OCI-LY3 (cell line): Measurements from ENCODE around the gene CYSRT1.

Experiments
- H2AFZ ChIP-seq: fragments of 200-600, 300-600 bp; shearing (Covaris generic); 2 replicates; pipeline ENCODE4 v1.6.0; 2014; ENCODE audit warnings: antibody characterized with exemption, low read depth, low read length
- H3K27ac ChIP-seq: fragments of 200-600, 300-600 bp; sonication (generic); 2 replicates; pipeline ENCODE4 v1.5.1; 2014; ENCODE audit warnings: mild to moderate bottlenecking, low read length, moderate library complexity, mixed read lengths
- H3K27me3 ChIP-seq: fragments of 200-600, 300-600 bp; sonication (generic); 2 replicates; pipeline ENCODE4 v1.6.1; 2014; ENCODE audit warnings: low read depth, low read length, mixed read lengths
- H3K36me3 ChIP-seq: fragments of 200-600, 300-600 bp; sonication (generic); replicated peaks from 2 replicates; pipeline ENCODE3; 2014; ENCODE audit warnings: low read depth, low read length, mixed read lengths
- H3K4me1 ChIP-seq: fragments of 300-600, 200-600 bp; sonication (generic); 2 replicates; pipeline ENCODE4 v1.6.1; 2014; ENCODE audit warnings: low read length, mixed read lengths
- H3K4me2 ChIP-seq: fragments of 200-600, 300-600 bp; sonication (generic); 2 replicates; pipeline ENCODE4 v1.6.1; 2014; ENCODE audit warnings: low read length, mixed read lengths
- H3K4me3 ChIP-seq: fragments of 300-600, 200-600 bp; sonication (generic); 2 replicates; pipeline ENCODE4 v1.5.1; 2014; ENCODE audit warnings: antibody characterized with exemption, mild to moderate bottlenecking, low read length, moderate library complexity
- H3K79me2 ChIP-seq: fragments of 300-600, 200-600 bp; shearing (Covaris generic); 2 replicates; pipeline ENCODE4 v1.6.1; 2014; ENCODE audit warnings: mild to moderate bottlenecking, low read length, mixed read lengths
- H3K9ac ChIP-seq: fragments of 300-600, 200-600 bp; shearing (Covaris generic); 2 replicates; pipeline ENCODE4 v1.6.0; 2014; ENCODE audit warnings: mild to moderate bottlenecking, low read length, moderate library complexity
- H3K9me3 ChIP-seq: fragments of 200-600, 300-600 bp; shearing (Covaris generic); 2 replicates; pipeline ENCODE4 v1.6.1; 2014; ENCODE audit warnings: low read length, mixed read lengths; ENCODE audit not compliant: insufficient read depth
- H4K20me1 ChIP-seq: fragments of 200-600, 300-600 bp; sonication (generic); 2 replicates; pipeline ENCODE4 v1.6.1; 2016; ENCODE audit warnings: low read length, mixed read lengths; ENCODE audit not compliant: insufficient read depth
- CTCF ChIP-seq: fragments of 200-600, 300-600 bp; sonication (generic); IDR thresholded peaks from 2 replicates; pipeline ENCODE4 v1.5.1; 2014; ENCODE audit warnings: antibody characterized with exemption, low read length, low read depth
- EZH2phosphoT487 ChIP-seq: fragments of 200-600 bp; shearing (Covaris generic); IDR thresholded peaks from 2 replicates; pipeline ENCODE4 v1.6.1; 2018; ENCODE audit warnings: antibody characterized with exemption, mixed run types, low read depth

CYSRT1 gene

GRCh38 chr9:137225699-137226331, 841 bp downstream of the CYSRT1 start:
- H3K4me3 ChIP-seq = no peak overlapping the region
- no peak overlapping the region for H2AFZ ChIP-seq
- no peaks in the 10 kb centered on the region for H3K36me3 ChIP-seq
- H3K27ac ChIP-seq = no peak overlapping the region
- no peak for TF ChIP-seq EZH2phosphoT487
- H3K27me3 ChIP-seq = no peaks in the 10 kb centered on the region
- no peak overlapping the region for H3K4me2 ChIP-seq
- peaks cover 15% of the 10 kb centered on the region for H3K4me1 ChIP-seq
- H3K79me2 ChIP-seq = no peaks in the 10 kb centered on the region
- H4K20me1 ChIP-seq = no peaks in the 10 kb centered on the region
- H3K9ac ChIP-seq = no peak overlapping the region
- no peaks in the 10 kb centered on the region for H3K9me3 ChIP-seq

DNA sequence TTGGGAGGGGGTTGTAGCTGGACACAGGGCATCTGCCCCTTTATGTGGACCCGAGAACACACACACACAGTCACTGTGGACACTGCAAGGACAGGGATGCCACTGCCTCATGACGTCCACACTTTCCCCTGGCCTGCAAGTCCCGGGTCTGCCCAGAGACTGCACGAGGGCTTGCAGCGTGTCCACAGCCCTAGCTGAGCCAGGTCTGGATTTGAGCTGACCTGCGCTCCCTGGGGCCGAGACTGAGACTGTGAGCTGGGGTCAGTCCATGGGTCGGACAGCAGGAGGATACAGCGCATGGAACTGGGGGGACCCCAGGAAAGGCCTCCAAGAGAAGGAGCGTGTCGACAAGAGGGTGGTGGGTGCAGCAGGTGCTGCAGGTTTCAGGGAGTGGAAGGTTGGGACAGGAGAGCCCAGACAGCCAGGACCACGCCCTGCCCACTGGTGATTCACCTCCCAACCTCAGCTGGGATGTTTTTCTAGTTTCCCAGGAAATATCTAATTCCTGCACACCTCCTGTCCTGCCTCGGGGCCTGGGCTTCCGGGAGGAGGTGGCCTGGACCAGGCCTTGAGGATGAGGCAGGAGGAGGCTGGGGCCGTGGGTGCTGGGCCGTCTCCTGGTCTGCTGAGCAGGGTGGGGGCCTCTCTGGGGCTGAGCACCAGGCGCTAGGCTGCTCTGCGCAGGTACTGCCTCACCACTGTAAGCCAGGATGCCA, 1.5 kb downstream of the CYSRT1 start:
- H3K4me2 ChIP-seq = no peak overlapping the region

GRCh38 chr9:137227054-137227852, 2.3 kb downstream of the CYSRT1 start, which contains the start of gene RNF224:
TSS of gene RNF224 (plus strand) at chr9:137227502. CDS start at chr9:137228336, 834 bp downstream.
- no peak within 1 kb of the TSS for H2AFZ ChIP-seq
- no peak within 1 kb of the TSS for H3K4me3 ChIP-seq
- peak; percentile 91 for TF ChIP-seq CTCF
- TF ChIP-seq EZH2phosphoT487 = no peak
- H3K27me3 ChIP-seq = no peaks in the 10 kb centered on the region
- peaks cover 15% of the 10 kb centered on the region for H3K4me1 ChIP-seq
- H3K9ac ChIP-seq = no peak within 1 kb of the TSS; the same call in 1 of the 2 replicates
- H4K20me1 ChIP-seq = no peaks in the 10 kb centered on the region
- no peaks in the 10 kb centered on the region for H3K79me2 ChIP-seq
- H3K27ac ChIP-seq = no peak within 1 kb of the TSS
- peak within 1 kb of the TSS; percentile 37 for H3K4me2 ChIP-seq
- no peaks in the 10 kb centered on the region for H3K9me3 ChIP-seq
- no peaks in the 10 kb centered on the region for H3K36me3 ChIP-seq

More for the DNA sequence above, 1.5 kb downstream of the CYSRT1 start:
- no peaks in the 10 kb centered on the region for H3K79me2 ChIP-seq
- H3K9me3 ChIP-seq = no peaks in the 10 kb centered on the region
- no peaks in the 10 kb centered on the region for H4K20me1 ChIP-seq
- H3K9ac ChIP-seq = no peak overlapping the region
- no peak overlapping the region for H3K27ac ChIP-seq
- no peak overlapping the region for H2AFZ ChIP-seq
- no peaks in the 10 kb centered on the region for H3K36me3 ChIP-seq
- no peak overlapping the region for H3K4me3 ChIP-seq
- H3K27me3 ChIP-seq = no peaks in the 10 kb centered on the region
- TF ChIP-seq EZH2phosphoT487 (no peak), CTCF (no peak)
- H3K4me1 ChIP-seq = peaks cover 15% of the 10 kb centered on the region

DNA sequence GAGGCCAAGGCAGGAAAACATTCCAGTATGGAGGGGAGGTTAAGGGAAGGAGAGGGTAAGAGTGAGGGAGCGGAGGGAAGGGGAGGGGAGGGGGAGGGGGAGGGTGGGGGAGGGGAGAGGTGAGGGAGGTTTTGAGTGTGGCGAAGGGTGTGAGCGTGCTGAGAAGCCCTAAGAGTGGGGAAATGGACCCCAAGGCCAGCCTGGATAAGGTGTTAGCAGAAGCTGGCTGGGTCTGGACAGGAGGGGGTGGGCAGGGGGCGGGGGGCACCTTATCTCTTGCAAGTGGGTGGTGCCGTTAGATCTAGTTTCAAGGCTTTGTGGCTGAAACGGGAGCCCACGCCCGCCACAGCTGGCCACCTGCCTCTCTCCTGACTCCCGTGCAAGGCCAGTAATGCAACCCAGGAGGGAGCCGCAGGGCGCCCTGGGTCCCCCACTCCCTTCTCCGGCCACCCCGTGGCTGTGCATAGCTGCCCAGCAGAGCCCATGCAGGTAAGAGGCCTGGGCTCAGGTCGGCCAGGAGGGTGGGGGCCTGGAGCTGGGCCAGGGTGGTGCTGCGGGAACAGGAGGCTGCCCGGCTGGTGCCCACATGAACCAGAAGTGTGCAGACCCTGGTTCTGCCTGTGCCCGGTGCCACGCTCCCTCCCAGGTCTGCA, 3.0 kb downstream of the CYSRT1 start:
- Histone ChIP-seq H3K79me2 (no peaks in the 10 kb centered on the region), H3K9me3 (no peaks in the 10 kb centered on the region), H3K27me3 (no peaks in the 10 kb centered on the region), H3K36me3 (no peaks in the 10 kb centered on the region), H3K9ac (no peak overlapping the region), H3K27ac (no peak overlapping the region), H4K20me1 (no peaks in the 10 kb centered on the region), H3K4me3 (no peak overlapping the region), H3K4me2 (peak overlapping the region; percentile 29), H2AFZ (no peak overlapping the region), H3K4me1 (peaks cover 12% of the 10 kb centered on the region)
- TF ChIP-seq CTCF = 0 out of 2 replicates have a peak, but pooled peaks have one; percentile 2
- TF ChIP-seq EZH2phosphoT487 = no peak
